ENCODE measurements around the gene PEF1.

PEF1 gene

DNA sequence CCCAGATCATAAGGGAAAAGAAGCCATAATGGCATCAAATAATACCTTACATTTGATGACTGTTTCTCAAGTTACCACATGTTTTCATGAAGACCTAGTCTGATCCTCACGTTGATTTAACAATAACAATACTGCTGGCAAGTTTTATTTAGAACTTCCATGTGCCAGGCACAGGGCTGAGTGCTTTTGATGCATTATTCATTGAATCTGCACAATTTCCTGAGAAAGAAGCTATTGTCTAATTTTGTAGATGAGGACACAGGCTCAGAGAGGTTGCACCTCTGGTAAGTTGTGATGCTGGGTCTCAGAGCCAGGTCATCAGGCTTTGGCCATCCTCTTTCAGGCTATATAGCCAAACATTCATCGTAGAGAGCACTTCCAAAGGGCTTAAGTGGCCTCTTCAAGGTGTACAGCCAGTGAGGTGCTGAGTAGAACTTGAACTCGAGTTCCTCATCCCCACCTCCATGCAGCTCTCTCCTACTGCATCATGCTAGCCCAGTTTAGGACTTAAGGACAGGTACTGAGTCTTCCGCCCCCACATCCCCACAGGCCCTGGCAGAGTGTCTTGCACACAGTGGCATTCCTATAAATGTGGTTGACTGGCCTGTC lies 8.3 kb upstream of the PEF1 start:
- DNase-seq, result no peak

- no peak for DNase-seq
Observed at GRCh38 chr1:31651766-31652165, 7.1 kb upstream of the PEF1 start.

- no peak for DNase-seq
Observed at GRCh38 chr1:31651089-31651420, 6.4 kb upstream of the PEF1 start.

DNA sequence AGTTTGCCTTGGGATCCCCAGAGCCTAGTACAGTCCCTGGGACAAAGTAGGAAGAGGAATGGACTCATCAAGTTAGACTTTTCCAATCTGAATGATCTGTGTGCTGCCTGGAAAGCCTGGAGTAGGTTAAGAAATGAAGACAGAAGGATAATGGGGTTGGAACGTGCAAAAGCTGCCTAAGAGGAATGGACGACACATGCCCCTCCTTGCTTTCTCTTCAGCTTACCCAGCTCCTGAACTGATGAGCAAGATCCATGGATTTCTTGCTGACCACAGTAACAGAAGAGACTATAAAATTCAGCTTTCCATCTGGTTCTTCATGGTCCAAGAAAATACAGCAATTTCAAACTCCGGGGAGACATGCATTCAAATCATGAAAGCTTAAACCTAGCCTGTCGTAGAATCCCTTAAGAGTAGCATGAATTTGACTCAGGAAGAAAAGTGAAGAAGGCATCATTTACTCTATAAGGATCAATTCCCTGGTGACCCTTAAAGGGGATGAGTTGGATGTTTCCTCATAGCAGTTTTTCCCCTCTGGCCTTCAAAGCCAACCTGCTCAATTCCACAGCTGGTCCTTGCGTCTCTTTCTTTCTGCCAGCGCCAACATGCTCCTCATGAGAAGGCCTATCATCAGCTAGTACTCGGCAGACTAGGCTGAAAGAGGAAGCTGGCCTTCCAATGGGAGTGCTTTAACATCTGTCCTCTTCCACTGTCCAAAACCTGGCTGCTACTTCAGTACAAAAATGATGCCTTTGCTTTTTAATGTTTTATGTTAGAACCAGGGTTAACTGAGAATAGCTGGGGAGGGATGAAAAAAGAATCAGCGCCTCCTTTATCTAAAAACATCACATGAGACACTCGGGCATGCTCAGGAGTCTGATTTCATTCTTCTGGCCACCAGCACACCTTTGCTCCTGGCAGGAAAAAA lies 5.7 kb upstream of the PEF1 start:
- no peak for DNase-seq

DNA sequence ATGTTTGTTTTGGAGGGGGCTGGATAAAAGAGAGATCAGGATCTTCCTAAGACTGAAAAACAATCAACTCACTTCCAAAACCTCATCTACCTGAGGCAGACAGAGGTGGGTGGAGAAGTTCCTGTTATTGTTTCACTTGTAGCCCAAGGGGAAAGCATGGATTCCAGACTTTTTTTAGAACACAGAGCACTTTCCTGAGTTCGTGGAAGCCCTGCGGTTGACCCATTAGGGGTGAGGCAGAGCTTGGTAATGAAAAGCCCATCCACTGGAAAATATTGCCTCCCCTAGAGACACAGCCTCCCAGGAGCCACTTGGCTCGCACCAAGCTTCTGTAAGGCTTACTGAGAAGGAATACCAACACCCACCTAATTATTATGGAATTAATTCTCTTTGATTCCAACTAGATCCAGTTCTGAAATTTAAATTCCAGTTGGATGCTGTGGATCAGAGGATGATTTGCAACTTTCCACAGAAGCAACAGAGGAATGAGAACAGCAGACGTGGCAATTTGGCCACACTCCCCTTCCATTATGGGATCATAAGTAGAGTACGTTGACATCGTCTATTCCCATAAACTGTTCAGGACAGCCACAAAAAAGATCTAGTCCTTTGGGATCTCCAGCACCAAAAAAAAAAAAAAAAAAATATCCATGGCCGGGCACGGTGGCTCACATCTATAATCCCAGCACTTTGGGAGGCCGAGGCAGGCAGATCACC lies 4.1 kb upstream of the PEF1 start:
- no peak for DNase-seq

DNA sequence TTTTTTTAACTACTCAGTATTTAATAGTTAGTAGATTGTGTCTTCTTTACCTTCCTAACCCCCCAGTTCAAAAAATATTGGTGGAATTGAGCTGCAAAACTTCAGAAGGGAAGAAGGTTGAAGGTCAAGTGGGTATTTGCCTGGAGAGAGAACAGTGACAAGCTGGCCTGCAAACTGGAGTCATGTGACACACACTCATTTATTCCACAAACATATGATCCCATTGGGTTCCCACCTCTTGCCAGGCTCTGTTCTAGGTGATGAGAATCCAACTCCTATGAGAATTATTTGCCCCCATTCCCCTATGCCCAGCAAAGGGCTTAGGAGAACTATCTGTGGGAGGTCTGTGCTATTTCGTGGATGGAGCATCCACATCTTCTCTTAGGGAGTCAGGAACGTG lies 3.5 kb upstream of the PEF1 start:
- no peak for DNase-seq

GRCh38 chr1:31647106-31647505 lies 2.4 kb upstream of the PEF1 start:
- DNase-seq, result no peak

DNA sequence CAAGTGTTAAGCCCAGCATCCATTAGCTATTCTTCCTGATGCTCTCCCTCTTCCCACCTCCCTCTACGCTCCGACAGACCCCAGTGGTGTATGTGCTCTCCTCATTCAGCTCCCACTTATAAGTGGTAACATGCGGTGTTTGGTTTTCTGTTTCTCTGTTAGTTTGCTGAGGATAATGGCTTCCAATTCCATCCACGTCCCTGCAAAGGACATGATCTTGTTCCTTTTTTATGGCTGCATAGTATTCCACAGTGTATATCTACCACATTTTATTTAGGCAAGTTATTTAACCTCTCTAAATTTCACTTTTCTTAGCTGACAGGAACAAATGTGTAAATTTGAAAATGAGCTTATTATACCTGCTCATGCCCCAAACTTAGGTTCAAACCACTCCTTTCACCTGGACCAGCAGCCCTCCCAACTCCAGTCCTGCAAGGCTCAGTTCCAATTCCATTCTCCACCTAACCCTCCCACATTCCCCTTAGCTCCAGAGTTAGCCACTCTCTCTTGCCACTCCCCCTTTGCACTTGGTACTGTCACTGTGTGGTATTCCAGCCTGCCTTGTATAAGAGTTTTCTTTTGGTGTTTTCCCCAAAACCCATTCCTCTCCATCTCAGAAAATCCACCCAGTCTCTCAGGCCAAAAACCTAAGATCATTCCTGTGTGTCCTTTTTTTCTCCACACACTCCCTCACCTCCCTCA lies 1.7 kb upstream of the PEF1 start:
- no peak for DNase-seq

GRCh38 chr1:31645274-31645568 lies 545 bp upstream of the PEF1 start:
- DNase-seq, result no peak

GRCh38 chr1:31643976-31644559 lies 608 bp downstream of the PEF1 start:
- DNase-seq, result no peak

DNA sequence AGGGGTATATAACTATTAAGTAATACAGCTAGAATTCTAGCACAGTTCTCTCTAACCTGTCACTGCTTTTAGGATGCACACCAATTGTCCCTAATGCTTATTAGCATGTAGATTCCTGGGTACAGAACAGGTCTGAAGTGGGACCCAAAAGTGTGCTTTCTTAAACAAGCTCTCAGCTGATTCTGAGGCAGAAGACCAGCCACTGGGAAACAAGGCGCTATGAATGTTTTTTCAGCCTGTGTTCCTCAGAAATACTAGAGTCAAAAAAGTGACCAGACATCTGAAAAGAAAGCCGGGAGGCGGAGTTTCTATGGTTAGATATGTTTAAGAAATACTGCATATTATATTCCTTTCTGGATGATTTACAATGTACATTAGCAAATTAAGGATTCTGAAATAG lies 1.8 kb downstream of the PEF1 start:
- no peak for DNase-seq

GRCh38 chr1:31642366-31642765 lies 2.3 kb downstream of the PEF1 start:
- DNase-seq, result no peak

GRCh38 chr1:31640964-31641363 lies 3.7 kb downstream of the PEF1 start:
- no peak for DNase-seq

DNA sequence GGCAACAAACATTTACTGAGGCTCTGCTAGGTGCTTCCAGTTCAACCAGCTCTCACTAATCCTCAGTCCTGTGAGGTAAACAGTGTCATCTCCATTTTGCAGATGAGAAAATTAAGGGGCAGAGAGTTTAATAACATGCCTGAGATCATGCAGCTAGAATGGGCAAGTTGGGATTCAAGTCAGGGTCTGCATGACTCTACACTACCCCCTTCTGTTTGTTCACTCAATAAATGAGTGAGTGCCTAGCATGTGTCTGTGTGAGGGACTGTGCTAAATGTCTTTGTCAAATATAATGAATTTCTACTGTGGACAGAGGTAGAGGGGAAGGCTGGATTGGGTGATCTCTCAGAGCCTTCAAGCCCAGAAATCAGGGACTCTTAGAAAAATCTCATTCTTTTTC lies 4.5 kb downstream of the PEF1 start:
- no peak for DNase-seq

- no peak for DNase-seq
Observed at GRCh38 chr1:31639543-31639942, 5.1 kb downstream of the PEF1 start.

GRCh38 chr1:31637915-31638673 lies 6.6 kb downstream of the PEF1 start:
- no peak for DNase-seq

DNA sequence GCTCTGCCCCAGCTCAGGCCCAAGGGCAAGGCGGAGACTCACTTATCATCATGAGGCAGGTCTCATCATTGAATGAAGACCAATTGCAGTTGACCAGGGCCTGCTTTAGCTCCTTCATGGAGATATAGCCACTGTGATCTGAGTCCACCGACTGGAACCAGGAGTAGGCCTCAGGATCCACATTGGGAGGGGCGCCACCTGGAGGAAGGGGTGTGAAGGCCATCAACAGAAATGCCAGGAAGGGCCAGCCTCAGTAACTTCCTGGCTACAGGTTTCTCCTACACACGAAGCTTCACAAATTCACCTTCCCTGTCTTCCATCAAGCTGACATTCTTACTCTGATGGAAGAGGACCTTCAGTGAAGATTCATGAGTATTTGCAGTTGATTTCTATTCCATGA lies 11.6 kb downstream of the PEF1 start:
- DNase-seq, result no peak

GRCh38 chr1:31632649-31633048 lies 12.0 kb downstream of the PEF1 start:
- no peak for DNase-seq

- no peak for DNase-seq
Observed at GRCh38 chr1:31628931-31629556, 15.6 kb downstream of the PEF1 start.

DNA sequence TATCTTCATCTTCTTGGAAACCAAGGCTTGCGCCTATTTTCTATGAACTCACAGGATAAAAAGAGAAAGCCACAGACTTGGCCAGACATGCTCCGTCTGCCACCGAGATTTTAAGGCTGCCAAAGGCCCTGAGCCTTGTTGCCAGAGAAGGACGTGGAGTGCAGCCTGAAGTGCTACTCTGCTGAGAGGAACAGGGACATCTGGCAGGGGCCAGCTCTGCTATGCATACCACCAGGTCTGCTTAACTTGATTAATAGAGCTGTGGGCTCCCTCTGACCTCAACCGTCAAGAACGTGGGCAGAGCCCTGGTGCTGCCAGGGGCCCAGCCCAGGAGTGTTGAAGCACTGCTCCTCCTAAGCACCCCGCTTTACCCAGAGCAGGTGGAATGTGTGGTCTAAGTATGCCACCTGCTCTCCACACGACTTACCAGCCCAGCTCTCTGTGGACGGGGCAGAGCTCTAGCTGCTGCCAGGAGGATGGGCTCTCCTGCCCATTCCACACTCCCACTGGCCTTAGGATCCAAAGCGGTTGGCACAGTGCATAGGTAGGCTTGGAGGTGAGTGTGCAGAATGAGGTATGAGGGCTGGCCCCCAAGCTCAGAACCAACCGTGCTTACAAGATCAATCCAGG lies 16.6 kb downstream of the PEF1 start:
- no peak for DNase-seq

DNA sequence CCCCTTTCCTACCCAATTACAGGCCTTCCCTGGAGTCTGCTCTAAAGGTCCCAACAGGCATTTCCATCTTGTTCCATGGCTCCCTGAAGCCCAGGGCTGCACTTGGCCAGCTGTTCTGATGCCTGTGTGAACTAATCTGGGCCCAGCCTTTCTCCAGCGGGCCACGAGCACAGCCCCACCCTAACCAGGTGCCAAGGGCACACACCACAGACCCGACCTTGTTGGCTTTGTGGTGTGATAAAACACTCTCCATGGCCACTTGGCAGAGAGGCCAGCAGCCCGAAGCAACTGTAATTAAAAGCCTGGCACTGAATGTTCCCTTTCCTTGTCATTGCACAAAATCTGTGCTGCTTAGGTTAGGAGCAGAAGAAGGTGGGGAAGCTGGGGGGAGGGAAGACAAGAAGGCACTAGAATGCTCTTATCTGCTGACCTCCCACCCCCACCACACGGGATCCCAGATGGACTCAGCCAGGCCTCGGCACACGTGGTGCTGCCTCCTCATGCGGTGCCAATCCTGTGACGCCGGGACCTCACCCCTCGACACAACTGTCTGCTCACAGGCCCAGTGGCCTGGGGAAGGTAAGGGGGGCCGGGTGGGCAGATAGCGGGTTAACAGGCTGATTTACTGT lies 17.3 kb downstream of the PEF1 start:
- no peak for DNase-seq
